HepG2 (cell line): ENCODE measurements around the gene ACTG2. TPM values are rescaled to one million over a fixed set of nuclear protein-coding genes. Genes with fewer than 3 reads are reported as not detected.
"Not testable (repeated sequence)": the region's sequence is repeated elsewhere in the genome, so short reads cannot be mapped to it uniquely, and the experiment has no call there.

Source experiments
- ATAC-seq: fragments of 200-7000 bp; cut with Tn5 transposase; 3 replicates; pipeline ENCODE4 v1.9.1; 2020; ENCODE audit warnings: mild to moderate bottlenecking, moderate library complexity
- BruUV-seq: library from RNA; stranded (reverse); fragments of 400-500 nt; replicated peaks from 2 replicates; lab custom pipeline; 2021; lab: Mats Ljungman, UMichigan
- CTCF ChIA-PET: fragments of 300-600 bp; formaldehyde crosslinking; extraction: SDS; loops from one replicate; lab custom pipeline; 2021; ENCODE audit warnings: low total read pairs, inconsistent platforms, low intra/inter-chr PET ratio; lab: Yijun Ruan, JAX
- POLR2A ChIA-PET: fragments of 350-600 bp; sonication (Branson Sonifier 250); formaldehyde crosslinking; loops from one replicate; lab custom pipeline; 2020; ENCODE audit warnings: antibody characterized with exemption, inconsistent platforms; lab: Yijun Ruan, JAX
- DNase-seq: peaks from one replicate; pipeline ENCODE4 v3.0.0-alpha.2; 2015; ENCODE audit warnings: low spot score
- FAIRE-seq: peaks from 3 replicates; lab custom pipeline; 2011; peaks lifted over from hg19 to GRCh38; lab: Jason Lieb, UNC
- H2AFZ ChIP-seq: one replicate; pipeline ENCODE4 v1.6.1; 2011; ENCODE audit warnings: low read length, inconsistent platforms
- H3K27ac ChIP-seq: fragments of 300-600 bp; 3 replicates; pipeline ENCODE4 v1.8.0; 2011; ENCODE audit warnings: mixed run types, mild to moderate bottlenecking, mixed read lengths, low read length, inconsistent platforms; ENCODE audit not compliant: insufficient read depth; ENCODE audit errors: extremely low read length
- H3K27me3 ChIP-seq, 2 experiments: fragments of 200-600 bp in 1 of 2; 2 replicates in 1 of 2; 3 replicates in 1 of 2; pipeline versions ENCODE4 v1.6.0 to v1.8.0; 2011; ENCODE audit warnings: low read length in 2 of 2, mild to moderate bottlenecking in 2 of 2, moderate library complexity in 2 of 2, inconsistent platforms in 1 of 2; ENCODE audit not compliant: insufficient read depth in 2 of 2, control insufficient read depth in 1 of 2
- H3K36me3 ChIP-seq, 2 experiments: fragments of 200-600 bp in 1 of 2; replicated peaks in 1 of 2; 2 replicates in 1 of 2; 3 replicates in 1 of 2; pipeline versions ENCODE4 v1.5.1 to v1.8.0; 2011; ENCODE audit warnings: low read length in 2 of 2, inconsistent platforms in 1 of 2; ENCODE audit not compliant: insufficient read depth in 2 of 2, control insufficient read depth in 1 of 2
- H3K4me1 ChIP-seq: 2 replicates; pipeline ENCODE4 v1.5.1; 2012; ENCODE audit warnings: low read length, inconsistent platforms; ENCODE audit not compliant: insufficient read depth
- H3K4me2 ChIP-seq: 2 replicates; pipeline ENCODE4 v1.6.0; 2011; ENCODE audit warnings: low read depth, low read length, inconsistent platforms
- H3K4me3 ChIP-seq, 3 experiments: fragments of 200-600 bp in 1 of 3; sonication (generic), shearing (Covaris generic) in 1 of 3; replicated peaks in 1 of 3; 2 replicates each; pipeline ENCODE4 v1.5.1; 2011 to 2016; ENCODE audit warnings: low read length in 3 of 3, inconsistent platforms in 2 of 3, low read depth in 2 of 3, mild to moderate bottlenecking in 2 of 3, control low read depth in 1 of 3, mixed read lengths in 1 of 3; ENCODE audit not compliant: insufficient read depth in 1 of 3
- H3K79me2 ChIP-seq: one replicate; pipeline ENCODE4 v1.6.1; 2011; ENCODE audit warnings: low read length, inconsistent platforms; ENCODE audit not compliant: insufficient read depth
- H3K9ac ChIP-seq: 2 replicates; pipeline ENCODE4 v1.6.0; 2011; ENCODE audit warnings: mild to moderate bottlenecking, low read depth, low read length, inconsistent platforms; ENCODE audit not compliant: insufficient read depth
- H3K9me3 ChIP-seq: 2 replicates; pipeline ENCODE4 v1.5.1; 2012; ENCODE audit warnings: mild to moderate bottlenecking, low read length
- H4K20me1 ChIP-seq: 2 replicates; pipeline ENCODE4 v1.6.0; 2011; ENCODE audit warnings: inconsistent platforms, mild to moderate bottlenecking, low read length, moderate library complexity; ENCODE audit not compliant: insufficient read depth
- IRF9 ChIP-seq: sonication (generic); formaldehyde crosslinking; IDR thresholded peaks from 2 replicates; pipeline ENCODE4 v1.8.0; 2022; ENCODE audit warnings: missing genetic modification reagents, mild to moderate bottlenecking, borderline replicate concordance
- KIAA2018 ChIP-seq: sonication (generic); formaldehyde crosslinking; IDR thresholded peaks from 2 replicates; pipeline ENCODE4 v1.5.0; 2020; ENCODE audit warnings: mild to moderate bottlenecking, missing genetic modification reagents, borderline replicate concordance
- MAF1 ChIP-seq: sonication (generic); formaldehyde crosslinking; IDR thresholded peaks from 2 replicates; pipeline ENCODE4 v1.5.0; 2020; ENCODE audit warnings: missing genetic modification reagents, borderline replicate concordance
- NPAS2 ChIP-seq: sonication (generic); formaldehyde crosslinking; IDR thresholded peaks from 2 replicates; pipeline ENCODE4 v1.8.0; 2022; ENCODE audit warnings: mild to moderate bottlenecking, missing genetic modification reagents, borderline replicate concordance
- ZNF414 ChIP-seq: sonication (generic); formaldehyde crosslinking; IDR thresholded peaks from 2 replicates; pipeline ENCODE4 v1.5.0; 2020; ENCODE audit warnings: missing genetic modification reagents
- ZNF44 ChIP-seq: sonication (generic); formaldehyde crosslinking; IDR thresholded peaks from 2 replicates; pipeline ENCODE4 v1.5.1; 2020; ENCODE audit warnings: mild to moderate bottlenecking, missing genetic modification reagents
- WGBS: methylation state at CpG from one replicate; pipeline ENCODE4 v1.1.6; 2017; ENCODE audit warnings: low lambda C conversion rate; 5-methylcytosine and 5-hydroxymethylcytosine counted together
- in situ Hi-C: cut with HindIII; loops from 2 replicates; pipeline ENCODE4 v1.10.0; 2017; ENCODE audit warnings: low pct_unique_long_range_greater_than_20kb; ENCODE audit not compliant: extremely low pct_ligation_motif_present
- intact Hi-C: fragments of 100-400 bp; cut with micrococcal nuclease; formaldehyde crosslinking; loops from one replicate; pipeline ENCODE4 v1.10.0; 2022; ENCODE audit not compliant: unreplicated experiment
- polyA plus RNA-seq, 8 experiments: library from polyadenylated mRNA; depleted of rRNA in 3 of 8; stranded (reverse) in 7 of 8; unstranded in 1 of 8; fragments of >200 nt; fragmentation: Illumina TruSeq in 4 of 8; extraction: Trizol in 4 of 8; gene quantifications; 2 replicates each; pipeline versions ENCODE4 v1.2.1 to v1.2.3, GENCODE V29; 2011 to 2016; ENCODE audit warnings: low read depth in 4 of 8, missing spikeins in 1 of 8, mixed read lengths in 1 of 8; ENCODE audit not compliant: insufficient read depth in 1 of 8
- total RNA-seq, 5 experiments: library from RNA; depleted of rRNA; stranded (reverse); fragments of >200 nt; fragmentation: Illumina TruSeq; extraction: Trizol; gene quantifications; 2 replicates each; pipeline ENCODE4 v1.2.3, GENCODE V29; 2016; ENCODE audit warnings: low read depth in 1 of 5

Gene ACTG2
- total and polyA plus RNA-seq, 2 of the 13 experiments (the other 11 are each of a cell fraction or from before 2014, with no cell fraction given) = 0.13 TPM; not detected in 1

- BruUV-seq, intact Hi-C loops, H3K27ac ChIP-seq, H3K36me3 ChIP-seq, H3K9ac ChIP-seq, H3K4me2 ChIP-seq, DNase-seq, CTCF ChIA-PET, in situ Hi-C loops, H4K20me1 ChIP-seq, H3K9me3 ChIP-seq, H2AFZ ChIP-seq, POLR2A ChIA-PET, H3K79me2 ChIP-seq, ATAC-seq, FAIRE-seq, H3K4me3 ChIP-seq: not testable (repeated sequence)
- WGBS = 52% methylated on average over 5 of the region's 5 CpGs
- Histone ChIP-seq H3K4me1 (peaks cover 15% of the 10 kb centered on the region), H3K27me3 (peaks cover 4 to 39% of the 10 kb centered on the region in 2 experiments; a peak in 3 of 5 replicates)
These were observed 11.3 kb downstream of the ACTG2 start for GRCh38 chr2:73903949-73904613.

GRCh38 chr2:73904952-73905351 is 12.1 kb downstream of the ACTG2 start:
- no peak for ATAC-seq
- peaks cover 4 to 38% of the 10 kb centered on the region in 2 experiments; a peak in 3 of 5 replicates for H3K27me3 ChIP-seq
- no peaks in the 10 kb centered on the region for H3K79me2 ChIP-seq
- in situ Hi-C loops (no loop called here), intact Hi-C loops (no loop called here)
- H2AFZ ChIP-seq = no peak overlapping the region
- H3K4me3 ChIP-seq = no peak overlapping the region
- no TSS peak for BruUV-seq
- H3K9me3 ChIP-seq = no peaks in the 10 kb centered on the region
- no peak overlapping the region for H3K27ac ChIP-seq
- no peak overlapping the region for H3K9ac ChIP-seq
- ChIA-PET CTCF (no interaction called here), POLR2A (no interaction called here)
- no peaks in the 10 kb centered on the region for H3K36me3 ChIP-seq
- DNase-seq = no peak
- no peak overlapping the region for H3K4me2 ChIP-seq
- H3K4me1 ChIP-seq = peaks cover 15% of the 10 kb centered on the region
- FAIRE-seq = no peak
- H4K20me1 ChIP-seq = no peaks in the 10 kb centered on the region
- 10% methylated on average over 1 of the region's 1 CpG for WGBS
- TF ChIP-seq MAF1 (CRISPR knock-in tag) = no peak
- TF ChIP-seq ZNF44 (CRISPR knock-in tag) = no peak
- no peak for TF ChIP-seq NPAS2 (CRISPR knock-in tag)
- TF ChIP-seq KIAA2018 (CRISPR knock-in tag) = no peak
- TF ChIP-seq ZNF414 (CRISPR knock-in tag) = no peak
- no peak for TF ChIP-seq IRF9 (CRISPR knock-in tag)
